Measurements from ENCODE around the gene BPIFB2. TPM values are rescaled to one million over a fixed set of nuclear protein-coding genes. Genes with fewer than 3 reads are reported as not detected.

The BPIFB2 gene
- polyA plus RNA-seq, 1 of the 3 experiments (the other 2 are of a cell fraction), result not detected

- DNase-seq, result no peak
- ChIA-PET POLR2A (no interaction called here), CTCF (interaction anchor here (0.9 to 1.9 kb wide), 3 partner anchors 10 to 84 kb away, joined by 3 to 5 read pairs (median 4); no protein-coding TSS in a partner anchor)
- H4K20me1 ChIP-seq (ENCODE audit: insufficient read depth), result no peaks in the 10 kb centered on the region
- H3K27ac ChIP-seq (ENCODE audit: low read depth in 2 of 2, low read length in 1 of 2), result no peak overlapping the region
- no peak overlapping the region for H3K4me2 ChIP-seq
- 49% methylated on average over 5 of the region's 6 CpGs for WGBS (ENCODE audit: low lambda C conversion rate)
- H3K4me1 ChIP-seq (ENCODE audit: control insufficient read depth in 1 of 2, insufficient read depth in 2 of 2, low read depth in 1 of 2, low read length in 1 of 2), result peaks cover 0 to 3% of the 10 kb centered on the region in 2 experiments; a peak in 1 of 4 replicates
- H3K36me3 ChIP-seq (replicated peaks in 1 of 2; ENCODE audit: control insufficient read depth in 1 of 2, insufficient read depth in 2 of 2, low read length in 1 of 2), result no peaks in the 10 kb centered on the region
- no peak overlapping the region for H3K4me3 ChIP-seq (ENCODE audit: low read depth in 2 of 2, low read length in 1 of 2)
- TF ChIP-seq NFIC (IDR thresholded peaks at IDR 0.05; ENCODE audit: borderline replicate concordance) (no peak), CHD2 (IDR thresholded peaks at IDR 0.05; ENCODE audit: low read length, partially characterized antibody) (no peak), GATA2 (CRISPR knock-in tag; IDR thresholded peaks at IDR 0.05) (no peak)
- TF ChIP-seq, protein P1, sequence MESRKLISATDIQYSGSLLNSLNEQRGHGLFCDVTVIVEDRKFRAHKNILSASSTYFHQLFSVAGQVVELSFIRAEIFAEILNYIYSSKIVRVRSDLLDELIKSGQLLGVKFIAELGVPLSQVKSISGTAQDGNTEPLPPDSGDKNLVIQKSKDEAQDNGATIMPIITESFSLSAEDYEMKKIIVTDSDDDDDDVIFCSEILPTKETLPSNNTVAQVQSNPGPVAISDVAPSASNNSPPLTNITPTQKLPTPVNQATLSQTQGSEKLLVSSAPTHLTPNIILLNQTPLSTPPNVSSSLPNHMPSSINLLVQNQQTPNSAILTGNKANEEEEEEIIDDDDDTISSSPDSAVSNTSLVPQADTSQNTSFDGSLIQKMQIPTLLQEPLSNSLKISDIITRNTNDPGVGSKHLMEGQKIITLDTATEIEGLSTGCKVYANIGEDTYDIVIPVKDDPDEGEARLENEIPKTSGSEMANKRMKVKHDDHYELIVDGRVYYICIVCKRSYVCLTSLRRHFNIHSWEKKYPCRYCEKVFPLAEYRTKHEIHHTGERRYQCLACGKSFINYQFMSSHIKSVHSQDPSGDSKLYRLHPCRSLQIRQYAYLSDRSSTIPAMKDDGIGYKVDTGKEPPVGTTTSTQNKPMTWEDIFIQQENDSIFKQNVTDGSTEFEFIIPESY (IDR thresholded peaks at IDR 0.05; ENCODE audit: borderline replicate concordance, low read depth), result no peak
- no peaks in the 10 kb centered on the region for H3K9me3 ChIP-seq
- H3K9me2 ChIP-seq, result no peaks in the 10 kb centered on the region
- no peaks in the 10 kb centered on the region for H3F3A ChIP-seq (replicated peaks; ENCODE audit: insufficient read depth)
- no peaks in the 10 kb centered on the region for H3K79me2 ChIP-seq (ENCODE audit: insufficient read depth)
- no peaks in the 10 kb centered on the region for H3K27me3 ChIP-seq (ENCODE audit: insufficient read depth)
- no peak overlapping the region for H2AFZ ChIP-seq (ENCODE audit: low read depth)
- H3K9ac ChIP-seq, result no peak overlapping the region
These were observed 21.9 kb upstream of the BPIFB2 start for GRCh38 chr20:32985596-32985995.

GRCh38 chr20:32986331-32986966 is 21.1 kb upstream of the BPIFB2 start:
- no peaks in the 10 kb centered on the region for H3K79me2 ChIP-seq (ENCODE audit: insufficient read depth)
- H3K27ac ChIP-seq (ENCODE audit: low read depth in 2 of 2, low read length in 1 of 2), result no peak overlapping the region
- DNase-seq, result no peak
- H4K20me1 ChIP-seq (ENCODE audit: insufficient read depth), result no peaks in the 10 kb centered on the region
- no peak for TF ChIP-seq GATA2 (CRISPR knock-in tag; IDR thresholded peaks at IDR 0.05)
- TF ChIP-seq IRF3 (IDR thresholded peaks at IDR 0.05; ENCODE audit: low read depth, low read length), result no peak
- no peak for TF ChIP-seq EP300 (IDR thresholded peaks at IDR 0.05; ENCODE audit: borderline replicate concordance in 1 of 2, low read depth in 1 of 2, low read length in 1 of 2)
- TF ChIP-seq POLR2AphosphoS5 (IDR thresholded peaks at IDR 0.05; ENCODE audit: low read depth, low read length), result no peak
- no peak for TF ChIP-seq YY1 (IDR thresholded peaks at IDR 0.05; ENCODE audit: low read depth)
- no peak for TF ChIP-seq MEF2A (IDR thresholded peaks at IDR 0.05; ENCODE audit: borderline replicate concordance, low read depth)
- TF ChIP-seq FOXJ3 (CRISPR knock-in tag; IDR thresholded peaks at IDR 0.05), result no peak
- TF ChIP-seq GABPA (IDR thresholded peaks at IDR 0.05; ENCODE audit: low read depth), result no peak
- no peak for TF ChIP-seq TCF12 (IDR thresholded peaks at IDR 0.05)
- TF ChIP-seq TEAD4 (IDR thresholded peaks at IDR 0.05; ENCODE audit: borderline replicate concordance, insufficient read depth), result no peak
- no peak for TF ChIP-seq RFX5 (IDR thresholded peaks at IDR 0.05; ENCODE audit: low read length)
- no peak for TF ChIP-seq RCOR1 (IDR thresholded peaks at IDR 0.05; ENCODE audit: low read length)
- TF ChIP-seq EZH2phosphoT487 (IDR thresholded peaks at IDR 0.05; ENCODE audit: borderline replicate concordance, low read depth), result no peak
- TF ChIP-seq FOXM1 (IDR thresholded peaks at IDR 0.05; ENCODE audit: low read depth), result no peak
- no peak for TF ChIP-seq ELF1 (IDR thresholded peaks at IDR 0.05)
- no peak overlapping the region for H3K9ac ChIP-seq
- WGBS (ENCODE audit: low lambda C conversion rate), result 42% methylated on average over 11 of the region's 18 CpGs
- CTCF ChIA-PET, result interaction anchor here (1.6 to 1.9 kb wide), 2 partner anchors 9 to 84 kb away, joined by 4 to 5 read pairs; no protein-coding TSS in a partner anchor
- H3K4me3 ChIP-seq (ENCODE audit: low read depth in 2 of 2, low read length in 1 of 2), result no peak overlapping the region
- POLR2A ChIA-PET, result no interaction called here
- no peaks in the 10 kb centered on the region for H3K9me3 ChIP-seq
- no peaks in the 10 kb centered on the region; the same call in 1 of the 2 replicates for H3K27me3 ChIP-seq (ENCODE audit: insufficient read depth)
- peaks cover 0 to 3% of the 10 kb centered on the region in 2 experiments; a peak in 1 of 4 replicates for H3K4me1 ChIP-seq (ENCODE audit: control insufficient read depth in 1 of 2, insufficient read depth in 2 of 2, low read depth in 1 of 2, low read length in 1 of 2)
- H2AFZ ChIP-seq (ENCODE audit: low read depth), result no peak overlapping the region
- no peaks in the 10 kb centered on the region for H3F3A ChIP-seq (replicated peaks; ENCODE audit: insufficient read depth)
- H3K9me2 ChIP-seq, result no peaks in the 10 kb centered on the region
- no peaks in the 10 kb centered on the region for H3K36me3 ChIP-seq (replicated peaks in 1 of 2; ENCODE audit: control insufficient read depth in 1 of 2, insufficient read depth in 2 of 2, low read length in 1 of 2)
- no peak overlapping the region for H3K4me2 ChIP-seq

Data from SK-N-SH (cell line).